Measurements from ENCODE around the gene NEDD8. TPM values are rescaled to one million over a fixed set of nuclear protein-coding genes. Genes with fewer than 3 reads are reported as not detected.

The NEDD8 gene
- polyA plus RNA-seq, 1 donor from 2014 or later, result 431 TPM

GRCh38 chr14:24264298-24264697 lies 32.1 kb upstream of the NEDD8 start:
- H3K9me3 ChIP-seq (ENCODE audit: low read length), result no peaks in the 10 kb centered on the region

GRCh38 chr14:24263848-24264247 lies 31.7 kb upstream of the NEDD8 start:
- Histone ChIP-seq H3K36me3 (ENCODE audit: insufficient read depth, low read length) (no peaks in the 10 kb centered on the region), H3F3A (ENCODE audit: insufficient read depth, low read length, poor library complexity, severe bottlenecking) (no peaks in the 10 kb centered on the region), H3K9me2 (ENCODE audit: insufficient read depth, low read length) (no peaks in the 10 kb centered on the region), H3K9ac (ENCODE audit: low read length) (no peak overlapping the region), H3K27me3 (ENCODE audit: insufficient read depth, low read depth, low read length) (no peaks in the 10 kb centered on the region), H4K20me1 (ENCODE audit: insufficient read depth) (no peaks in the 10 kb centered on the region), H3K4me3 (ENCODE audit: low read length) (no peak overlapping the region), H3K9me3 (ENCODE audit: low read length) (no peaks in the 10 kb centered on the region), H2AFZ (ENCODE audit: low read depth, low read length) (no peak overlapping the region), H3K4me2 (ENCODE audit: low read length) (no peak overlapping the region), H3K27ac (ENCODE audit: low read length) (no peak overlapping the region), H3K79me2 (replicated peaks; ENCODE audit: insufficient read depth, low read length) (no peaks in the 10 kb centered on the region)
- no peak for TF ChIP-seq RAD21 (conservative IDR thresholded peaks at IDR 0.05)
- TF ChIP-seq MXI1 (conservative IDR thresholded peaks at IDR 0.05; ENCODE audit: poor library complexity, severe bottlenecking), result no peak
- TF ChIP-seq EP300 (conservative IDR thresholded peaks at IDR 0.05; ENCODE audit: poor library complexity, severe bottlenecking), result no peak
- no peak for TF ChIP-seq REST (IDR thresholded peaks at IDR 0.05; ENCODE audit: borderline replicate concordance)
- no peak for TF ChIP-seq POLR2AphosphoS5 (IDR thresholded peaks at IDR 0.05)
- TF ChIP-seq SMC3 (conservative IDR thresholded peaks at IDR 0.05; ENCODE audit: poor library complexity), result no peak
- no peak for TF ChIP-seq EZH2 (IDR thresholded peaks at IDR 0.05; ENCODE audit: borderline replicate concordance, insufficient read depth, low read length, poor library complexity, severe bottlenecking)

More at GRCh38 chr14:24264298-24264697, 32.1 kb upstream of the NEDD8 start:
- H4K20me1 ChIP-seq (ENCODE audit: insufficient read depth), result no peaks in the 10 kb centered on the region
- H3K9me2 ChIP-seq (ENCODE audit: insufficient read depth, low read length), result no peaks in the 10 kb centered on the region
- no peak for TF ChIP-seq RAD21 (conservative IDR thresholded peaks at IDR 0.05)
- TF ChIP-seq POLR2AphosphoS5 (IDR thresholded peaks at IDR 0.05), result no peak
- TF ChIP-seq CTCF (IDR thresholded peaks at IDR 0.05; ENCODE audit: poor library complexity, severe bottlenecking), result no peak
- no peak for TF ChIP-seq MXI1 (conservative IDR thresholded peaks at IDR 0.05; ENCODE audit: poor library complexity, severe bottlenecking)
- no peak for TF ChIP-seq EP300 (conservative IDR thresholded peaks at IDR 0.05; ENCODE audit: poor library complexity, severe bottlenecking)
- no peak for TF ChIP-seq EZH2 (IDR thresholded peaks at IDR 0.05; ENCODE audit: borderline replicate concordance, insufficient read depth, low read length, poor library complexity, severe bottlenecking)
- TF ChIP-seq REST (IDR thresholded peaks at IDR 0.05; ENCODE audit: borderline replicate concordance), result no peak
- no peak for TF ChIP-seq TAF1 (IDR thresholded peaks at IDR 0.05; ENCODE audit: low read depth)
- TF ChIP-seq SMC3 (conservative IDR thresholded peaks at IDR 0.05; ENCODE audit: poor library complexity), result no peak
- no peak overlapping the region for H3K4me3 ChIP-seq (ENCODE audit: low read length)
- no peak overlapping the region for H3K27ac ChIP-seq (ENCODE audit: low read length)
- H3K36me3 ChIP-seq (ENCODE audit: insufficient read depth, low read length), result no peaks in the 10 kb centered on the region
- H3K4me2 ChIP-seq (ENCODE audit: low read length), result no peak overlapping the region
- no peak overlapping the region for H2AFZ ChIP-seq (ENCODE audit: low read depth, low read length)
- no peaks in the 10 kb centered on the region for H3F3A ChIP-seq (ENCODE audit: insufficient read depth, low read length, poor library complexity, severe bottlenecking)
- no peaks in the 10 kb centered on the region for H3K27me3 ChIP-seq (ENCODE audit: insufficient read depth, low read depth, low read length)
- H3K9ac ChIP-seq (ENCODE audit: low read length), result no peak overlapping the region
- no peaks in the 10 kb centered on the region for H3K79me2 ChIP-seq (replicated peaks; ENCODE audit: insufficient read depth, low read length)
